Retinal pigment epithelial cell (primary cell): ENCODE results near the gene MYO5A.

Source experiments
- DNase-seq: peaks from one replicate; pipeline ENCODE4 v3.0.0-alpha.2; 2010; ENCODE audit warnings: low read depth
- H3K4me3 ChIP-seq: 2 replicates; pipeline ENCODE4 v1.5.1; 2011; ENCODE audit warnings: mild to moderate bottlenecking, low read length, control low read depth, moderate library complexity
- TF ChIP-seq, protein P1 (sequence below): conservative IDR thresholded peaks from 2 replicates; pipeline ENCODE4 v1.5.1; 2011; ENCODE audit warnings: low read depth, low read length, control low read depth, inconsistent platforms

Gene MYO5A

DNA sequence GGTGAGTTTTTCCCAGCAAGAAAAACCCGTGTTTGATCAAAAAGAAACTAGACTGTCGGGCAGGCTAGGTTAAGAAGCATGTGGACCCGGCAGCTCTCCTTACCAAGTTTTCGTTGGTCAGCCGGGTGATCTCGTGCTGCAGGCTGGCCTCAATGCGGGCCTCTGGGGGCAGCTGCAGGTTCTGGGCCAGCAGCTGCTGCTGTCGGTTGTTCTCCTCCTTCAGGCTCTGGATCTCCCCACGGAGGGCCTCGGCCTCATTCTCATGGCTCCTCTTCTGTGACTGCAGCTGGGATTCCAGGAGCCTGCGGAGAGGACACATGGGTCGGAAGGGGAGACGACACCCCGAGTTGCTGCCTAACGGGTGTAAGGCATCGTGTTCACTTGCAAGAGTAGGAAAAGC, 188.6 kb downstream of the MYO5A start:
- H3K4me3 ChIP-seq = no peak overlapping the region
- no peak for DNase-seq
- TF ChIP-seq, protein P1, sequence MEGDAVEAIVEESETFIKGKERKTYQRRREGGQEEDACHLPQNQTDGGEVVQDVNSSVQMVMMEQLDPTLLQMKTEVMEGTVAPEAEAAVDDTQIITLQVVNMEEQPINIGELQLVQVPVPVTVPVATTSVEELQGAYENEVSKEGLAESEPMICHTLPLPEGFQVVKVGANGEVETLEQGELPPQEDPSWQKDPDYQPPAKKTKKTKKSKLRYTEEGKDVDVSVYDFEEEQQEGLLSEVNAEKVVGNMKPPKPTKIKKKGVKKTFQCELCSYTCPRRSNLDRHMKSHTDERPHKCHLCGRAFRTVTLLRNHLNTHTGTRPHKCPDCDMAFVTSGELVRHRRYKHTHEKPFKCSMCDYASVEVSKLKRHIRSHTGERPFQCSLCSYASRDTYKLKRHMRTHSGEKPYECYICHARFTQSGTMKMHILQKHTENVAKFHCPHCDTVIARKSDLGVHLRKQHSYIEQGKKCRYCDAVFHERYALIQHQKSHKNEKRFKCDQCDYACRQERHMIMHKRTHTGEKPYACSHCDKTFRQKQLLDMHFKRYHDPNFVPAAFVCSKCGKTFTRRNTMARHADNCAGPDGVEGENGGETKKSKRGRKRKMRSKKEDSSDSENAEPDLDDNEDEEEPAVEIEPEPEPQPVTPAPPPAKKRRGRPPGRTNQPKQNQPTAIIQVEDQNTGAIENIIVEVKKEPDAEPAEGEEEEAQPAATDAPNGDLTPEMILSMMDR = no peak

DNA sequence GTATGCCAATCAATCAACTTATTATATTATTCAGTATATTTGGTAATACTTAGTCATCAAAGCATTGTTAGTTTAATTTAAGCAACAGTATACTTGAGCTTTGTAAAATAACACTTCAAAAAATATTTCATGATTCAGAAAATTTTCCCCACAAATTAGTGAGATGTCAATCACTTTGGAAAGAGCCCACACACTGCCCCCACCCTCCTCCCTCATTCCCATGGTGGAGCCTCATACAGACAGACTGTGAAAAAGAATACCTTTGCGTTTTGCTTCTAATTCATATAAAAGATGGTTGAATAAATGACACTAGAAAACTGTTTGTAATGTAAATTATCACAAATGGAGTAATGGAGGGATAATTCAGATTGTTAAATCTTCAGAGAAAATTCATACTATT, 189.8 kb downstream of the MYO5A start:
- DNase-seq = no peak
- TF ChIP-seq, protein P1 = no peak
- H3K4me3 ChIP-seq = no peak overlapping the region

DNA sequence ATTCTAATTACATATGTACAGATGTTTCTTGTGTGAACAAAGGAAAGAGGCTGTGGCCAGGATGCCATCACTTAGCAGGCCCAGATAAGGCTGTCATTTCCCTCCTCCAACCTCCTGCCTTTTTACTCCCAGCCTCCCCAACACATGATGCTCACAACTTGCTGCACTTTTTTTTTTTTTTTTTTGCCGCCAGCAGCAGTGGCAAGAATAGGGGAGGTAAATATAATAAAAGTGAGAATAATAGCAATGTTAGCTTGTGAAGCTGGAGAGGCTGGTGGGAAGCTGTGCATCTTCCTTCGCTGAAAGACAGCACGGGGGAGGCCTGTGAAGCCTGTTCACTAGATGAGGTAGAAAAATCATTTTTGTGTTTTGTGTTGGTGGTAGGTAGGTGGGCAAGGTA, 190.6 kb downstream of the MYO5A start:
- no peak overlapping the region for H3K4me3 ChIP-seq
- TF ChIP-seq, protein P1 = no peak
- DNase-seq = no peak

DNA sequence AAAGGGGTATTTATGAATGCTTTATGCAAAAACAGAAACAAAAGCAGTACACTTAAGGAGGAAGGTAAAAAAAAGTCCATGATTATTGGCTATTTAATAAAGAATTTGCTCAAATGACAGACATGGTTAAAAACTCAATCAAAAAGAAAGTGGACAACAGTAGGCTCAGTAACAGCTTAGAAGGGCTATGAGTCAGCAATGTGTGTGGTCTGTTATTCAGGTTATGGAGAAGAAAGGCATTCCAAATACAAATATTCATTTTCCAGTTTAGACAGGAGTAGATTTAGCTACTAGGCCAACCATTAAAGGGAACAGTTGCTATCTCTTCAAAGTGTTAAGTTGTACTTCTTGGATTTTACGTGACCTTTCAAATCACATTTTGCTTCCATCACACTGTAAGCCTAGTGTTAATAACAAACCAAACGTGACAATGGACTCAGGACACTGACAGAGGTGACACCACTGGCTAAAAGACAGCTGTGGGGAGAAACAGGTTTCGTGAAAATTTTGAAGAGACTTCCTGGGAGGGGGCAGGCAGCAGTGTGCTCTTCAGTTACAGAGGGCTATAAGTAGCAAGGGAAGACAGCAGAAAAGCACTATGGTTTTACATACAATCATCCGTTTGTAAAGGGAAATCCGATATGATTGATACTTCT, 191.4 kb downstream of the MYO5A start:
- TF ChIP-seq, protein P1 = no peak

DNA sequence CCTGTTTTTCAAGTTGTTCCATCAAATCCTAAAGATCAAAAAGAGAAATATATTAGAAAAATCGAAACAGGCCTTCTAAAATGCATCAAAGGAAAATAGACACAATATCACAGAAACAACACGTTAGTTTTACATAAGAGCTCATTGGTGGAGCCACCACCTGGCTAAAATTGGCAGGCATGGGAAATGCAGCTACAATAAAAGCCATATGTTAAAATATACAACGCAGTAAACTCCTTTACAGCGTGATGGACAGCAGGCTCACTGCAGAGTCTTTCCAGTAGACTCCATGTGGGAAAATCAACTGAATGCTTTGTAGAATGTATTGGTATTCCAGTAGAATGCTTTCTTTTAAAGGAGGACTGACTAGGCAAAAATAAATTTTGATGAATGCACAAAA, 192.2 kb downstream of the MYO5A start:
- DNase-seq = no peak
- H3K4me3 ChIP-seq = no peak overlapping the region
- TF ChIP-seq, protein P1 = peak; percentile 15

More for the DNA sequence above, 191.4 kb downstream of the MYO5A start:
- DNase-seq = no peak
- H3K4me3 ChIP-seq = no peak overlapping the region

DNA sequence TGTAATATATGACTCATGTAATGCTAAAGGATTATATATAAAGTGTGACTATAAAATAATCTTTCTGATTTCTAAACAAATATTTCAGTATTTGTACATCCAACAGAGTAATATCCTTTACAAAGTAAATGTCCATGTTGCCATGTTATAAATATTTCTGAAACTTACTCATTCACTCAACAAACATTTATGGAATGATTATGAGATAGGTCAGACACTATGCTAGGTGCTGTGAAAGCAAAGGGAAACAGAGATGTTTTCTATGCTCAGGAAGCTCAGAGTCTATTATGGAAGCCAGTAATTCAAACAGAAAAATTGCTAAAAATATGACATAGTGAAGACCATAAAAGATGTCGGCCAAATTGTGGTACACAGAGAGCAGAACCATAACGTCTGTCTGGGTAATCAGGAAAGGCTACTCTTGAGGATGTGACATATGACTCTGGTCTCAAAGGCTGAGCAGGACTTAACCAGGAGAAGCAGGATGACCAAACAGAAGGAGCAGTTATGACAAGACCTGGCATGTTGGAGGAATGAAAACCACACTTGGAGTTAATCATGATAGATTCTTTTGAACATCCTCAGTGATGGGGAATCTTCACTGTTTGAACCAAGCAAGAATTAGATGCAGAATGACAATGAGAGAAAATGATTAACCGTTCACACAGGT, 194.1 kb downstream of the MYO5A start:
- TF ChIP-seq, protein P1 = no peak
- no peak for DNase-seq
- no peak overlapping the region for H3K4me3 ChIP-seq
